SH-SY5Y (cell line): ENCODE data around the gene VAV3.

Experiments used
- GATA2 ChIP-seq: IDR thresholded peaks from 2 replicates; pipeline ENCODE4 v1.6.1; 2011; ENCODE audit warnings: mild to moderate bottlenecking, low read depth, low read length
- GATA3 ChIP-seq: IDR thresholded peaks from 2 replicates; pipeline ENCODE4 v1.6.1; 2011; ENCODE audit warnings: low read depth, mild to moderate bottlenecking, low read length, moderate library complexity

VAV3 gene

GRCh38 chr1:107657356-107657755 lies 307.6 kb downstream of the VAV3 start:
- TF ChIP-seq GATA2, result no peak
- TF ChIP-seq GATA3, result no peak

- TF ChIP-seq GATA3, result no peak
- TF ChIP-seq GATA2, result no peak
These were observed 311.2 kb downstream of the VAV3 start for GRCh38 chr1:107653765-107654164.

- TF ChIP-seq GATA2, result no peak
- TF ChIP-seq GATA3, result no peak
These were observed 312.0 kb downstream of the VAV3 start for GRCh38 chr1:107653005-107653404.

GRCh38 chr1:107649023-107649422 lies 316.0 kb downstream of the VAV3 start:
- no peak for TF ChIP-seq GATA3
- no peak for TF ChIP-seq GATA2

GRCh38 chr1:107648071-107648470 lies 316.9 kb downstream of the VAV3 start:
- no peak for TF ChIP-seq GATA2

GRCh38 chr1:107647012-107647411 lies 318.0 kb downstream of the VAV3 start:
- TF ChIP-seq GATA3 (peak; percentile 36; the same call in 1 of the 2 replicates), GATA2 (peak; percentile 50; the same call in 1 of the 2 replicates)

- TF ChIP-seq GATA3, result peak; percentile 70
- TF ChIP-seq GATA2, result peak; percentile 84
These were observed 321.2 kb downstream of the VAV3 start for GRCh38 chr1:107643766-107644165.

- no peak for TF ChIP-seq GATA2
- TF ChIP-seq GATA3, result no peak
These were observed 324.8 kb downstream of the VAV3 start for GRCh38 chr1:107640207-107640606.

- TF ChIP-seq GATA2 (no peak), GATA3 (no peak)
These were observed 327.9 kb downstream of the VAV3 start for GRCh38 chr1:107637101-107637500.

- no peak for TF ChIP-seq GATA3
- TF ChIP-seq GATA2, result no peak
These were observed 331.4 kb downstream of the VAV3 start for GRCh38 chr1:107633596-107633995.

- peak; percentile 37; the same call in 1 of the 2 replicates for TF ChIP-seq GATA2
- no peak for TF ChIP-seq GATA3
These were observed 338.7 kb downstream of the VAV3 start for GRCh38 chr1:107626073-107626796.

GRCh38 chr1:107625405-107626029 lies 339.5 kb downstream of the VAV3 start:
- TF ChIP-seq GATA3 (no peak), GATA2 (no peak)

GRCh38 chr1:107623431-107623830 lies 341.5 kb downstream of the VAV3 start:
- TF ChIP-seq GATA3 (no peak), GATA2 (no peak)

- TF ChIP-seq GATA2 (no peak), GATA3 (no peak)
These were observed 342.0 kb downstream of the VAV3 start for GRCh38 chr1:107622966-107623365.

GRCh38 chr1:107622535-107622934 lies 342.4 kb downstream of the VAV3 start:
- TF ChIP-seq GATA2 (no peak), GATA3 (no peak)

- no peak for TF ChIP-seq GATA2
- TF ChIP-seq GATA3, result no peak
These were observed 344.2 kb downstream of the VAV3 start for GRCh38 chr1:107620753-107621152.
